OCI-LY3 (cell line): ENCODE measurements around the gene DHX9.

Source experiments
- H2AFZ ChIP-seq: fragments of 200-600, 300-600 bp; shearing (Covaris generic); 2 replicates; pipeline ENCODE4 v1.6.0; 2014; ENCODE audit warnings: antibody characterized with exemption, low read depth, low read length
- H3K27ac ChIP-seq: fragments of 200-600, 300-600 bp; sonication (generic); 2 replicates; pipeline ENCODE4 v1.5.1; 2014; ENCODE audit warnings: mild to moderate bottlenecking, low read length, moderate library complexity, mixed read lengths
- H3K27me3 ChIP-seq: fragments of 200-600, 300-600 bp; sonication (generic); 2 replicates; pipeline ENCODE4 v1.6.1; 2014; ENCODE audit warnings: low read depth, low read length, mixed read lengths
- H3K36me3 ChIP-seq: fragments of 200-600, 300-600 bp; sonication (generic); replicated peaks from 2 replicates; pipeline ENCODE3; 2014; ENCODE audit warnings: low read depth, low read length, mixed read lengths
- H3K4me1 ChIP-seq: fragments of 300-600, 200-600 bp; sonication (generic); 2 replicates; pipeline ENCODE4 v1.6.1; 2014; ENCODE audit warnings: low read length, mixed read lengths
- H3K4me2 ChIP-seq: fragments of 200-600, 300-600 bp; sonication (generic); 2 replicates; pipeline ENCODE4 v1.6.1; 2014; ENCODE audit warnings: low read length, mixed read lengths
- H3K4me3 ChIP-seq: fragments of 300-600, 200-600 bp; sonication (generic); 2 replicates; pipeline ENCODE4 v1.5.1; 2014; ENCODE audit warnings: antibody characterized with exemption, mild to moderate bottlenecking, low read length, moderate library complexity
- H3K79me2 ChIP-seq: fragments of 300-600, 200-600 bp; shearing (Covaris generic); 2 replicates; pipeline ENCODE4 v1.6.1; 2014; ENCODE audit warnings: mild to moderate bottlenecking, low read length, mixed read lengths
- H3K9ac ChIP-seq: fragments of 300-600, 200-600 bp; shearing (Covaris generic); 2 replicates; pipeline ENCODE4 v1.6.0; 2014; ENCODE audit warnings: mild to moderate bottlenecking, low read length, moderate library complexity
- H3K9me3 ChIP-seq: fragments of 200-600, 300-600 bp; shearing (Covaris generic); 2 replicates; pipeline ENCODE4 v1.6.1; 2014; ENCODE audit warnings: low read length, mixed read lengths; ENCODE audit not compliant: insufficient read depth
- H4K20me1 ChIP-seq: fragments of 200-600, 300-600 bp; sonication (generic); 2 replicates; pipeline ENCODE4 v1.6.1; 2016; ENCODE audit warnings: low read length, mixed read lengths; ENCODE audit not compliant: insufficient read depth
- EZH2phosphoT487 ChIP-seq: fragments of 200-600 bp; shearing (Covaris generic); IDR thresholded peaks from 2 replicates; pipeline ENCODE4 v1.6.1; 2018; ENCODE audit warnings: antibody characterized with exemption, mixed run types, low read depth
- TF ChIP-seq, protein P1 (sequence below): fragments of 200-600, 300-600 bp; sonication (generic); IDR thresholded peaks from 2 replicates; pipeline ENCODE4 v1.5.1; 2014; ENCODE audit warnings: antibody characterized with exemption, low read length, low read depth

The DHX9 gene

DNA sequence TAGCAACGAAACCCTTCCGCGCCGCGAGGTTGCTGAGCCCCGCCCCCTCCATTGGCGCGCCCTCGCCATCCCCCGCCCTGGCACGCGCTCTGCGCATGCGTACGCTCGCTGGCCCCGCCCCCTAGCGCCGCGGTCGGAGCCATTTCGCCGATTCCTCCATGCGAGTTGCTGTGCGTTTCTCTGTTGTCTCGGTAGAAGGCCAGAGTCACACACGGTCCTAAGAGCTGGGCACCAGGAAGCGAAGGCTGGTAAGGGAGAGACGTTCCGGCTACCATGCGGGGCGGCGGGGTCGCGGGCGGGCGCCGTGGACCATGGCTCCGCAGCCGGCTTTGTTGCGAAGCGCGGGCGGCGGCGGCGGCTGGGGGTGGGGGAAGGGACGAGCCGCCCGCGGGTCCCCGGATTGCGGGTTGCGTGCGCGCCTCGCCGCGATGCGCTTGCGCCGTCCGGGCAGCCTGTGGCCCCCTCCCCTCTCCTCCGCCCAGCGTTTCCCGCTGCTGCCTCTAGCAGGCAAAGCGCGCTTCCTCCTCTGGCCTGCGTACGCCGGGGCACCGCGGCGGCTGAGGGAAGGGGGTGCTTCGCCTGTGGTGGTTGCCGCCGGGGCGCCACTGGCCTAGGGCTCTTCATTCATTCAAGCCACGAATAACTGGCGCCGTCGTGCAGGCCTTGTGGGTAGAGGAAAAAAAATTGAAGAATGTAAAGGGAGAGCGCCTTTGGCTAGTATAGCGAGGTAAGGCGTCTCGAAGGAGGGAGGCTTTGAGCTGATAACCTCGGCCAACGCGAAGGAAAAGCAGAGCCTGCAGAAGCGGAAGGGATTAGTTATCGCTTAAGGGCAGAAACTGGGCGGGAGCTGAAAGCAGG, at the start of gene DHX9:
DHX9 (plus strand) TSS at position 139 of the 858 bp plus-strand sequence. CDS start 3,220 bp downstream, outside the sequence.
- H3K4me2 ChIP-seq: peak within 1 kb of the TSS; percentile 84
- H3K9me3 ChIP-seq: no peaks in the 10 kb centered on the region
- H2AFZ ChIP-seq: peak within 1 kb of the TSS; percentile 100
- H3K4me1 ChIP-seq: peaks cover 18% of the 10 kb centered on the region
- H3K4me3 ChIP-seq: peak within 1 kb of the TSS; percentile 90
- H3K9ac ChIP-seq: peak within 1 kb of the TSS; percentile 95
- peaks cover 35% of the 10 kb centered on the region for H3K36me3 ChIP-seq
- H3K27me3 ChIP-seq: no peaks in the 10 kb centered on the region
- no peak for TF ChIP-seq EZH2phosphoT487
- TF ChIP-seq, protein P1, sequence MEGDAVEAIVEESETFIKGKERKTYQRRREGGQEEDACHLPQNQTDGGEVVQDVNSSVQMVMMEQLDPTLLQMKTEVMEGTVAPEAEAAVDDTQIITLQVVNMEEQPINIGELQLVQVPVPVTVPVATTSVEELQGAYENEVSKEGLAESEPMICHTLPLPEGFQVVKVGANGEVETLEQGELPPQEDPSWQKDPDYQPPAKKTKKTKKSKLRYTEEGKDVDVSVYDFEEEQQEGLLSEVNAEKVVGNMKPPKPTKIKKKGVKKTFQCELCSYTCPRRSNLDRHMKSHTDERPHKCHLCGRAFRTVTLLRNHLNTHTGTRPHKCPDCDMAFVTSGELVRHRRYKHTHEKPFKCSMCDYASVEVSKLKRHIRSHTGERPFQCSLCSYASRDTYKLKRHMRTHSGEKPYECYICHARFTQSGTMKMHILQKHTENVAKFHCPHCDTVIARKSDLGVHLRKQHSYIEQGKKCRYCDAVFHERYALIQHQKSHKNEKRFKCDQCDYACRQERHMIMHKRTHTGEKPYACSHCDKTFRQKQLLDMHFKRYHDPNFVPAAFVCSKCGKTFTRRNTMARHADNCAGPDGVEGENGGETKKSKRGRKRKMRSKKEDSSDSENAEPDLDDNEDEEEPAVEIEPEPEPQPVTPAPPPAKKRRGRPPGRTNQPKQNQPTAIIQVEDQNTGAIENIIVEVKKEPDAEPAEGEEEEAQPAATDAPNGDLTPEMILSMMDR: 0 out of 2 replicates have a peak, but pooled peaks have one; percentile 7
- peak within 1 kb of the TSS; percentile 91 for H3K27ac ChIP-seq
- H3K79me2 ChIP-seq: peaks cover 53% of the 10 kb centered on the region
- peaks cover 48% of the 10 kb centered on the region for H4K20me1 ChIP-seq

DNA sequence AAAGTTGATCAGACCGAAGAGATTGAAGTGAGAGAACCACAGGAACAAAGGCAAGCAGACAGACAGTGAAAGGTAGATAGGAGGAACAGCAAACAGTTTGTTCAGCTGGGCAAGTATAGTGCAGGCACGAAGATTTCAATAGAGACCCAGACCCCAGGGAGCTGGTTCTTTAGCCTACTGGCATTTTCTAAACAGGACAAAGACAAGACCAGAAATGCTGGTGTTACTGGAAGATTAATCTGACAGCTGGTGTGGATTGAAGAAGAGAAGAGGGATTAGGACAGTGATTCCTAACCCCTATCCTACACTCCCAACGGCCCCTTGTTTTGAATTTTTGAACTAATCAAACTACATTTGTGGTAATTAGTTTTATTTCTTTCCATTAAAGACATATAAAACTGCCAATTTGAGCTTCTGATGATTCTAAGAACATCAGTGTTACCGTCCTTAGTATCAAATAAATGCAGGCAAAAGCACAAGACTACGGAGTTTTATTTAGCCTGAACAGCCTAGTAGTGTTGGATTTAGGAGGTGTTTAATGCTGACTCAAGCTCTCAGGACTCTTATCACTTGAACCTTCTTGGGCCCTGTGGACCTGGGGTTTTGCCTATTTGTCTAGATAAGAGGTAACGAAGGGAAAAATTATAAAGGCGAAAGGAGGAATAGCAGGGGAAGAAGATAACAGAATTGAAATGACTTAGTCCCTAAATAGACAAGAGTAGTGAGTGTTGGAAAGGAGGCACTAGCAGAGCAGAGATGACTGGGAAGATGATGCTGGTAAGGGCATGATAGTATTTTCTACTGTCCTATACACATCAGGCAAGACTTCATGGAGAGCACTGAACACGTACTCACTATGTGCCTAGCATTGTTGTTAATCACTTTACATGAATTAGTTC, 47.6 kb upstream of the DHX9 start:
- Histone ChIP-seq H4K20me1 (no peaks in the 10 kb centered on the region), H3K27ac (no peak overlapping the region), H3K27me3 (peaks cover 6% of the 10 kb centered on the region; the same call in 1 of the 2 replicates), H3K79me2 (no peaks in the 10 kb centered on the region), H3K4me2 (no peak overlapping the region), H3K4me3 (no peak overlapping the region), H3K9me3 (no peaks in the 10 kb centered on the region), H3K36me3 (peaks cover 3% of the 10 kb centered on the region), H3K9ac (no peak overlapping the region), H2AFZ (no peak overlapping the region), H3K4me1 (peaks cover 24% of the 10 kb centered on the region)
- TF ChIP-seq, protein P1: no peak
- TF ChIP-seq EZH2phosphoT487: no peak

DNA sequence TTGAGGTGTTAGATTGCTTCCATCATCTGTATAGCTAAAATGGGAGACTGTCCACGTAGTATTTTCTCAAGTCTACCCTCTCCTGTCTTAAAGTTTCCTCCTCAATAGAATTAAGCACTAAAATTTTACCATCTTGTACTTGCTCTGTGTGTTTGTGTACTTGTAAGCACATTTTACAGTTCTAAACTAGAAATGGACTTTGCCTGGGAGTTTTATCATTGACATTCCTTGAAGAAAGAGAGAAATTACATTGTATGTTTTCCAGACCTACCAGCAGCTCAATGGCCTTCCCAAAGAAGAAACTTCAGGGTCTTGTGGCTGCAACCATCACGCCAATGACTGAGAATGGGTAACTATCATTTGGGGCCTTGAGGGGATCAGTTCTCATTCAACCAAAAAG, 45.1 kb upstream of the DHX9 start:
- H3K4me2 ChIP-seq: no peak overlapping the region
- peaks cover 22% of the 10 kb centered on the region for H3K4me1 ChIP-seq
- peaks cover 3% of the 10 kb centered on the region for H3K36me3 ChIP-seq
- H4K20me1 ChIP-seq: no peaks in the 10 kb centered on the region
- peaks cover 2% of the 10 kb centered on the region; the same call in 1 of the 2 replicates for H3K27me3 ChIP-seq
- no peak for TF ChIP-seq EZH2phosphoT487
- TF ChIP-seq, protein P1: no peak
- no peak overlapping the region for H2AFZ ChIP-seq
- H3K27ac ChIP-seq: no peak overlapping the region
- H3K9ac ChIP-seq: no peak overlapping the region
- H3K9me3 ChIP-seq: no peaks in the 10 kb centered on the region
- no peaks in the 10 kb centered on the region for H3K79me2 ChIP-seq
- no peak overlapping the region for H3K4me3 ChIP-seq
